SK-N-SH (cell line): Measurements from ENCODE around the gene UNC5CL. TPM values are rescaled to one million over a fixed set of nuclear protein-coding genes. Genes with fewer than 3 reads are reported as not detected.

Experiments used
- CTCF ChIA-PET: fragments of 300-600, 350-600 bp; formaldehyde crosslinking; extraction: SDS; loops from one replicate; lab custom pipeline; 2021; lab: Yijun Ruan, JAX
- POLR2A ChIA-PET: fragments of 350-600 bp; sonication (Branson Sonifier 250); formaldehyde crosslinking; extraction: SDS; loops from one replicate; lab custom pipeline; 2020; ENCODE audit warnings: antibody characterized with exemption, inconsistent platforms; lab: Yijun Ruan, JAX
- DNase-seq: peaks from one replicate; pipeline ENCODE4 v3.0.0; 2012
- H2AFZ ChIP-seq: fragments of 200-600 bp; sonication (generic); 2 replicates; pipeline ENCODE4 v1.8.1; 2016; ENCODE audit warnings: antibody characterized with exemption, mild to moderate bottlenecking, low read depth
- H3F3A ChIP-seq: fragments of 200-600 bp; sonication (generic); replicated peaks from 2 replicates; pipeline ENCODE3; 2016; ENCODE audit warnings: antibody characterized with exemption, mild to moderate bottlenecking; ENCODE audit not compliant: insufficient read depth
- H3K27ac ChIP-seq, 2 experiments: fragments of 200-500 bp in 1 of 2; fragments of 200-600 bp in 1 of 2; sonication (Bioruptor generic) in 1 of 2; sonication (generic), shearing (Covaris generic) in 1 of 2; 2 replicates each; pipeline versions ENCODE4 v1.5.1 to v1.6.1; 2014 to 2016; ENCODE audit warnings: low read depth in 2 of 2, inconsistent platforms in 1 of 2, low read length in 1 of 2, mild to moderate bottlenecking in 1 of 2, mixed read lengths in 1 of 2
- H3K27me3 ChIP-seq: fragments of 200-600 bp; sonication (generic), shearing (Covaris generic); 2 replicates; pipeline ENCODE4 v1.6.1; 2016; ENCODE audit warnings: mixed run types; ENCODE audit not compliant: insufficient read depth
- H3K36me3 ChIP-seq, 2 experiments: fragments of 200-500 bp in 1 of 2; fragments of 200-600 bp in 1 of 2; sonication (Bioruptor generic) in 1 of 2; sonication (generic) in 1 of 2; replicated peaks in 1 of 2; 2 replicates each; pipeline versions ENCODE3 to v1.5.1; 2014 to 2016; ENCODE audit warnings: low read length in 1 of 2, mild to moderate bottlenecking in 1 of 2; ENCODE audit not compliant: insufficient read depth in 2 of 2, control insufficient read depth in 1 of 2
- H3K4me1 ChIP-seq, 2 experiments: fragments of 200-500 bp in 1 of 2; fragments of 200-600 bp in 1 of 2; sonication (Bioruptor generic) in 1 of 2; sonication (generic), shearing (Covaris generic) in 1 of 2; 2 replicates each; pipeline versions ENCODE4 v1.5.1 to v1.6.1; 2014 to 2016; ENCODE audit warnings: low read depth in 1 of 2, low read length in 1 of 2, mixed run types in 1 of 2; ENCODE audit not compliant: insufficient read depth in 2 of 2, control insufficient read depth in 1 of 2
- H3K4me2 ChIP-seq: fragments of 200-600 bp; sonication (generic), shearing (Covaris generic); 2 replicates; pipeline ENCODE4 v1.6.1; 2017; ENCODE audit warnings: mixed run types
- H3K4me3 ChIP-seq, 2 experiments: fragments of 200-500 bp in 1 of 2; fragments of 200-600 bp in 1 of 2; sonication (Bioruptor generic) in 1 of 2; sonication (generic), shearing (Covaris generic) in 1 of 2; 2 replicates each; pipeline versions ENCODE4 v1.5.1 to v1.8.1; 2014 to 2016; ENCODE audit warnings: low read depth in 2 of 2, inconsistent platforms in 1 of 2, low read length in 1 of 2, mild to moderate bottlenecking in 1 of 2, mixed read lengths in 1 of 2, moderate library complexity in 1 of 2
- H3K79me2 ChIP-seq: fragments of 200-600 bp; sonication (generic); 2 replicates; pipeline ENCODE4 v1.8.1; 2017; ENCODE audit warnings: mild to moderate bottlenecking; ENCODE audit not compliant: insufficient read depth
- H3K9ac ChIP-seq: fragments of 200-600 bp; sonication (generic); 2 replicates; pipeline ENCODE4 v1.6.1; 2017; ENCODE audit warnings: mixed run types
- H3K9me2 ChIP-seq: fragments of 200-600 bp; sonication (generic); 2 replicates; pipeline ENCODE4 v1.6.1; 2017; ENCODE audit warnings: mixed run types
- H3K9me3 ChIP-seq: fragments of 200-600 bp; sonication (generic); 2 replicates; pipeline ENCODE4 v1.6.1; 2017; ENCODE audit warnings: mixed run types, mild to moderate bottlenecking, moderate library complexity
- H4K20me1 ChIP-seq: fragments of 200-600 bp; sonication (generic); 2 replicates; pipeline ENCODE4 v1.6.1; 2017; ENCODE audit warnings: mild to moderate bottlenecking, mixed run types; ENCODE audit not compliant: insufficient read depth
- CHD2 ChIP-seq: fragments of 150-350 bp; IDR thresholded peaks from 2 replicates; pipeline ENCODE4 v1.6.1; 2018; ENCODE audit warnings: low read length; ENCODE audit not compliant: partially characterized antibody
- EP300 ChIP-seq, 2 experiments: IDR thresholded peaks; 2 replicates each; pipeline versions ENCODE4 v1.4.0 to v1.6.1; 2012; ENCODE audit warnings: borderline replicate concordance in 1 of 2, low read depth in 1 of 2, low read length in 1 of 2
- EZH2phosphoT487 ChIP-seq: fragments of 200-600 bp; sonication (generic); IDR thresholded peaks from 2 replicates; pipeline ENCODE4 v1.6.1; 2017; ENCODE audit warnings: low read depth, mixed run types, mild to moderate bottlenecking, antibody characterized with exemption, moderate library complexity, borderline replicate concordance
- FOSL2 ChIP-seq: IDR thresholded peaks from 2 replicates; pipeline ENCODE4 v1.4.0; 2012; ENCODE audit warnings: low read depth, mild to moderate bottlenecking, moderate library complexity, borderline replicate concordance
- FOXJ3 ChIP-seq: sonication (generic); formaldehyde crosslinking; IDR thresholded peaks from 2 replicates; pipeline ENCODE4 v1.5.1; 2020; ENCODE audit warnings: mild to moderate bottlenecking, missing genetic modification reagents
- FOXM1 ChIP-seq: IDR thresholded peaks from 2 replicates; pipeline ENCODE4 v1.4.0; 2012; ENCODE audit warnings: low read depth, mild to moderate bottlenecking
- GABPA ChIP-seq: IDR thresholded peaks from 2 replicates; pipeline ENCODE4 v1.4.0; 2012; ENCODE audit warnings: low read depth, mild to moderate bottlenecking
- MXI1 ChIP-seq: IDR thresholded peaks from 2 replicates; pipeline ENCODE4 v1.6.1; 2012; ENCODE audit warnings: mild to moderate bottlenecking, low read depth, low read length, improper control_type of control experiment
- NRF1 ChIP-seq: IDR thresholded peaks from 2 replicates; pipeline ENCODE4 v1.6.1; 2012; ENCODE audit warnings: low read depth, mild to moderate bottlenecking, low read length
- RCOR1 ChIP-seq: fragments of 150-350 bp; IDR thresholded peaks from 2 replicates; pipeline ENCODE4 v1.6.1; 2017; ENCODE audit warnings: antibody characterized with exemption, low read length
- TAF1 ChIP-seq: IDR thresholded peaks from 2 replicates; pipeline ENCODE4 v1.6.1; 2012; ENCODE audit warnings: low read depth, mild to moderate bottlenecking, low read length, moderate library complexity, borderline replicate concordance
- TCF12 ChIP-seq: IDR thresholded peaks from 2 replicates; pipeline ENCODE4 v1.4.0; 2012
- WGBS: methylation state at CpG from one replicate; pipeline ENCODE4 v1.1.6; 2017; ENCODE audit warnings: low lambda C conversion rate; 5-methylcytosine and 5-hydroxymethylcytosine counted together
- polyA plus RNA-seq, 3 experiments: library from polyadenylated mRNA; depleted of rRNA; stranded (reverse); fragments of >200 nt; gene quantifications; 2 replicates each; pipeline ENCODE4 v1.2.3, GENCODE V29; 2012
- TF ChIP-seq, protein P1 (sequence below): fragments of 150-350 bp; IDR thresholded peaks from 2 replicates; pipeline ENCODE4 v1.6.1; 2017; ENCODE audit warnings: antibody characterized with exemption, low read length, low read depth, borderline replicate concordance
- TF ChIP-seq, protein P2 (sequence below): IDR thresholded peaks from 2 replicates; pipeline ENCODE4 v1.4.0; 2012; ENCODE audit warnings: low read depth
- TF ChIP-seq, protein P3 (sequence below): fragments of 150-350 bp; IDR thresholded peaks from 2 replicates; pipeline ENCODE4 v1.6.1; 2016; ENCODE audit warnings: mild to moderate bottlenecking, low read depth, low read length
- TF ChIP-seq, protein P4 (sequence below): IDR thresholded peaks from 2 replicates; pipeline ENCODE4 v1.4.0; 2012; ENCODE audit warnings: low read depth, borderline replicate concordance

Gene UNC5CL
- polyA plus RNA-seq, 1 of the 3 experiments (the other 2 are of a cell fraction) = 0.10 TPM

DNA sequence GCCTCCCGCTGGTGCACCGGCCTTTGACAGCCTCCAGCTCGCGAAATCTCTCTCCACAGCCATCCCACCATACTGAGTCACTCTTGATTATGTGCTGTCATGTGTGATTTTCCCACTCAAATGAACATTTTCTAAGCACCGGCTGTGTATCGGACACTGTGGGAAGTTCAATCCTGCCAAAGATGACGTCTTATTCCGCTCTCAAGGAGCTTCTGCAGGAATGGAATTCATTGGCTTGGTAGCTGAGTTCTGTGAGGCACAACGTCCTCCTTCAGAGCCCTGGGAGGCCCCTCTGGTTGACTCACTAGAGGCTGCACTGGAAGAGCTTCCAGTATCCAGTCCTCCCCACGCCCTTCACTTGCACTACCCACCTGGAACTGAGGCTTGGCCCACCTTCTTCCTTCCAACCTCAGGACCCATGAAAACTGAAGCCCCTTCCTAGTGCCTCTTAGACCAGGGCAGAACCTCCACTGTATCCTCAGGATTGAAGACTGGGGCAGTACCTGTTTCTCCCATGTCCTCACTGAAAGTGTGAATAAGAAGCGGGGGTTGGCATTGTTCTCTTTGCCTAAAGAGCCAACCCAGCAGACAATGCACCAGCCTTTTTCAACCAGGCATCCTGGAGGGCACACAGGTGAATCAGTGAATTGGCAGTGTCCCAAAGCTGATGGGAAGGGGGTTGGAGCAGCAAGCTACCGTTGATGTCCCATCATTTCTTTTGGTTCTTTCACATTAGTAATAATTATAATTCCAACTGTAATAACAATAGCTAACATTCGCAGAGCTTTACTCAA lies 1.7 kb downstream of the UNC5CL start:
- Histone ChIP-seq H3K9me2 (no peaks in the 10 kb centered on the region), H3K27me3 (no peaks in the 10 kb centered on the region), H3K27ac (no peak overlapping the region), H4K20me1 (no peaks in the 10 kb centered on the region), H2AFZ (no peak overlapping the region), H3F3A (no peaks in the 10 kb centered on the region), H3K4me3 (no peak overlapping the region), H3K79me2 (no peaks in the 10 kb centered on the region), H3K4me1 (no peaks in the 10 kb centered on the region; a peak in 1 of 4 replicates), H3K36me3 (no peaks in the 10 kb centered on the region), H3K4me2 (no peak overlapping the region), H3K9me3 (no peaks in the 10 kb centered on the region), H3K9ac (no peak overlapping the region)
- WGBS = 83% methylated on average over 13 of the region's 13 CpGs
- POLR2A ChIA-PET = interaction anchor here (0.6 kb wide), 1 partner anchor 1726 kb away, joined by 4 read pairs; no protein-coding TSS in a partner anchor
- DNase-seq = no peak
- CTCF ChIA-PET = interaction anchor here (0.9 to 3.0 kb wide), 6 partner anchors 9 to 31 kb away, joined by 4 to 26 read pairs (median 4); no protein-coding TSS in a partner anchor
- TF ChIP-seq FOXM1 (no peak), FOXJ3 (CRISPR knock-in tag) (no peak), EP300 (IDR thresholded peaks at IDR 0.05; ENCODE audit: borderline replicate concordance in 1 of 2, low read depth in 1 of 2, low read length in 1 of 2) (no peak), NRF1 (no peak), EZH2phosphoT487 (no peak), MXI1 (no peak), TCF12 (no peak), GABPA (no peak), TAF1 (no peak), CHD2 (no peak), RCOR1 (no peak), FOSL2 (no peak)
- TF ChIP-seq, protein P1, sequence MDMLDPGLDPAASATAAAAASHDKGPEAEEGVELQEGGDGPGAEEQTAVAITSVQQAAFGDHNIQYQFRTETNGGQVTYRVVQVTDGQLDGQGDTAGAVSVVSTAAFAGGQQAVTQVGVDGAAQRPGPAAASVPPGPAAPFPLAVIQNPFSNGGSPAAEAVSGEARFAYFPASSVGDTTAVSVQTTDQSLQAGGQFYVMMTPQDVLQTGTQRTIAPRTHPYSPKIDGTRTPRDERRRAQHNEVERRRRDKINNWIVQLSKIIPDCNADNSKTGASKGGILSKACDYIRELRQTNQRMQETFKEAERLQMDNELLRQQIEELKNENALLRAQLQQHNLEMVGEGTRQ = no peak
- TF ChIP-seq, protein P2, sequence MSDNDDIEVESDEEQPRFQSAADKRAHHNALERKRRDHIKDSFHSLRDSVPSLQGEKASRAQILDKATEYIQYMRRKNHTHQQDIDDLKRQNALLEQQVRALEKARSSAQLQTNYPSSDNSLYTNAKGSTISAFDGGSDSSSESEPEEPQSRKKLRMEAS = no peak
- TF ChIP-seq, protein P3, sequence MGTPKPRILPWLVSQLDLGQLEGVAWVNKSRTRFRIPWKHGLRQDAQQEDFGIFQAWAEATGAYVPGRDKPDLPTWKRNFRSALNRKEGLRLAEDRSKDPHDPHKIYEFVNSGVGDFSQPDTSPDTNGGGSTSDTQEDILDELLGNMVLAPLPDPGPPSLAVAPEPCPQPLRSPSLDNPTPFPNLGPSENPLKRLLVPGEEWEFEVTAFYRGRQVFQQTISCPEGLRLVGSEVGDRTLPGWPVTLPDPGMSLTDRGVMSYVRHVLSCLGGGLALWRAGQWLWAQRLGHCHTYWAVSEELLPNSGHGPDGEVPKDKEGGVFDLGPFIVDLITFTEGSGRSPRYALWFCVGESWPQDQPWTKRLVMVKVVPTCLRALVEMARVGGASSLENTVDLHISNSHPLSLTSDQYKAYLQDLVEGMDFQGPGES = no peak
- TF ChIP-seq, protein P4, sequence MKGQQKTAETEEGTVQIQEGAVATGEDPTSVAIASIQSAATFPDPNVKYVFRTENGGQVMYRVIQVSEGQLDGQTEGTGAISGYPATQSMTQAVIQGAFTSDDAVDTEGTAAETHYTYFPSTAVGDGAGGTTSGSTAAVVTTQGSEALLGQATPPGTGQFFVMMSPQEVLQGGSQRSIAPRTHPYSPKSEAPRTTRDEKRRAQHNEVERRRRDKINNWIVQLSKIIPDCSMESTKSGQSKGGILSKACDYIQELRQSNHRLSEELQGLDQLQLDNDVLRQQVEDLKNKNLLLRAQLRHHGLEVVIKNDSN = no peak
